ENCODE measurements around the gene FBXO47. TPM values are rescaled to one million over a fixed set of nuclear protein-coding genes. Genes with fewer than 3 reads are reported as not detected.
A peak's percentile ranks its signal among the peaks of the same experiment; 100 is the strongest.

FBXO47 gene
- not detected for polyA plus RNA-seq
- long read RNA-seq, donor 1 = 0 reads
- long read RNA-seq, donor 2 = 0 reads
- long read RNA-seq, donor 3 = 0 reads
- long read RNA-seq, donor 4 = 0 reads
- long read RNA-seq, donor 5 = 0 reads
- long read RNA-seq, donor 6 = 0 reads
- long read RNA-seq, donor 7 = 0 reads
- long read RNA-seq, donor 8 = 0 reads
- long read RNA-seq, donor 9 = 0 reads
- long read RNA-seq, donor 10 = 0 reads
- long read RNA-seq, donor 11 = 0 reads

- no CpG with 5 or more reads among the region's 21 CpGs for whole genome bisulfite sequencing (ENCODE audit: insufficient coverage, low lambda C conversion rate)
- no peak within 1 kb of the TSS for H3K27ac ChIP-seq (ENCODE audit: low read length)
- H3K4me3 ChIP-seq (ENCODE audit: low read length) = peak within 1 kb of the TSS; percentile 26
- H3K4me1 ChIP-seq (ENCODE audit: control insufficient read depth, insufficient read depth, low read length) = no peaks in the 10 kb centered on the region
- H3K9me3 ChIP-seq (ENCODE audit: control insufficient read depth, low read depth, low read length) = no peaks in the 10 kb centered on the region
- H3K27me3 ChIP-seq (ENCODE audit: control insufficient read depth, insufficient read depth, low read length) = peaks cover 3% of the 10 kb centered on the region
- DNase-seq = peak; percentile 84 to 93
- H3K36me3 ChIP-seq (ENCODE audit: control insufficient read depth, insufficient read depth, low read length) = no peaks in the 10 kb centered on the region
Observed at GRCh38 chr17:38967290-38967738, at the start of gene FBXO47. FBXO47 (minus strand) TSS chr17:38967403; CDS start chr17:38963025, 4,378 bp downstream.

- no peaks in the 10 kb centered on the region for H3K4me1 ChIP-seq (ENCODE audit: control insufficient read depth, insufficient read depth, low read length)
- no peak overlapping the region for H3K4me3 ChIP-seq (ENCODE audit: low read length)
- H3K36me3 ChIP-seq (ENCODE audit: control insufficient read depth, insufficient read depth, low read length) = no peaks in the 10 kb centered on the region
- H3K27ac ChIP-seq (ENCODE audit: low read length) = no peak overlapping the region
- H3K9me3 ChIP-seq (ENCODE audit: control insufficient read depth, low read depth, low read length) = no peaks in the 10 kb centered on the region
- no peak for DNase-seq
- H3K27me3 ChIP-seq (ENCODE audit: control insufficient read depth, insufficient read depth, low read length) = no peaks in the 10 kb centered on the region
- 38% methylated on average over 1 of the region's 9 CpGs for WGBS (ENCODE audit: insufficient coverage, low lambda C conversion rate)
Observed at GRCh38 chr17:39016193-39017153, 49.3 kb upstream of the FBXO47 start.

- H3K27ac ChIP-seq (ENCODE audit: low read length) = no peak overlapping the region
- H3K9me3 ChIP-seq (ENCODE audit: control insufficient read depth, low read depth, low read length) = no peaks in the 10 kb centered on the region
- no peaks in the 10 kb centered on the region for H3K4me1 ChIP-seq (ENCODE audit: control insufficient read depth, insufficient read depth, low read length)
- no peak for DNase-seq
- H3K27me3 ChIP-seq (ENCODE audit: control insufficient read depth, insufficient read depth, low read length) = no peaks in the 10 kb centered on the region
- no peaks in the 10 kb centered on the region for H3K36me3 ChIP-seq (ENCODE audit: control insufficient read depth, insufficient read depth, low read length)
- no CpG with 5 or more reads among the region's 11 CpGs for WGBS (ENCODE audit: insufficient coverage, low lambda C conversion rate)
- H3K4me3 ChIP-seq (ENCODE audit: low read length) = no peak overlapping the region
Observed at GRCh38 chr17:39015546-39015935, 48.3 kb upstream of the FBXO47 start.

- WGBS (ENCODE audit: insufficient coverage, low lambda C conversion rate) = no CpG with 5 or more reads among the region's 13 CpGs
- Histone ChIP-seq H3K36me3 (ENCODE audit: control insufficient read depth, insufficient read depth, low read length) (no peaks in the 10 kb centered on the region), H3K9me3 (ENCODE audit: control insufficient read depth, low read depth, low read length) (no peaks in the 10 kb centered on the region), H3K27ac (ENCODE audit: low read length) (no peak overlapping the region), H3K4me3 (ENCODE audit: low read length) (no peak overlapping the region), H3K4me1 (ENCODE audit: control insufficient read depth, insufficient read depth, low read length) (no peaks in the 10 kb centered on the region), H3K27me3 (ENCODE audit: control insufficient read depth, insufficient read depth, low read length) (no peaks in the 10 kb centered on the region)
- DNase-seq = peak in 1 of 2 donors; percentile 17
Observed at GRCh38 chr17:39014795-39015545, 47.8 kb upstream of the FBXO47 start.

- peaks cover 3% of the 10 kb centered on the region for H3K27me3 ChIP-seq (ENCODE audit: control insufficient read depth, insufficient read depth, low read length)
- H3K9me3 ChIP-seq (ENCODE audit: control insufficient read depth, low read depth, low read length) = no peaks in the 10 kb centered on the region
- no peak overlapping the region for H3K27ac ChIP-seq (ENCODE audit: low read length)
- WGBS (ENCODE audit: insufficient coverage, low lambda C conversion rate) = no CpG with 5 or more reads among the region's 4 CpGs
- H3K36me3 ChIP-seq (ENCODE audit: control insufficient read depth, insufficient read depth, low read length) = no peaks in the 10 kb centered on the region
- peak in 1 of 2 donors; percentile 29 for DNase-seq
- H3K4me1 ChIP-seq (ENCODE audit: control insufficient read depth, insufficient read depth, low read length) = no peaks in the 10 kb centered on the region
- H3K4me3 ChIP-seq (ENCODE audit: low read length) = no peak overlapping the region
Observed at GRCh38 chr17:39014044-39014794, 47.0 kb upstream of the FBXO47 start.

- 100% methylated on average over 2 of the region's 7 CpGs for WGBS (ENCODE audit: insufficient coverage, low lambda C conversion rate)
- no peaks in the 10 kb centered on the region for H3K36me3 ChIP-seq (ENCODE audit: control insufficient read depth, insufficient read depth, low read length)
Observed at GRCh38 chr17:39012725-39013124, 45.5 kb upstream of the FBXO47 start.

GRCh38 chr17:39011907-39012468 lies 44.8 kb upstream of the FBXO47 start:
- H3K4me3 ChIP-seq (ENCODE audit: low read length) = no peak overlapping the region
- H3K36me3 ChIP-seq (ENCODE audit: control insufficient read depth, insufficient read depth, low read length) = no peaks in the 10 kb centered on the region
- no peaks in the 10 kb centered on the region for H3K4me1 ChIP-seq (ENCODE audit: control insufficient read depth, insufficient read depth, low read length)
- H3K27ac ChIP-seq (ENCODE audit: low read length) = no peak overlapping the region
- H3K27me3 ChIP-seq (ENCODE audit: control insufficient read depth, insufficient read depth, low read length) = peaks cover 4% of the 10 kb centered on the region
- no peaks in the 10 kb centered on the region for H3K9me3 ChIP-seq (ENCODE audit: control insufficient read depth, low read depth, low read length)
- no CpG with 5 or more reads among the region's 14 CpGs for WGBS (ENCODE audit: insufficient coverage, low lambda C conversion rate)
- DNase-seq = no peak

More at GRCh38 chr17:39012725-39013124, 45.5 kb upstream of the FBXO47 start:
- Histone ChIP-seq H3K27me3 (ENCODE audit: control insufficient read depth, insufficient read depth, low read length) (peaks cover 4% of the 10 kb centered on the region), H3K4me3 (ENCODE audit: low read length) (no peak overlapping the region), H3K4me1 (ENCODE audit: control insufficient read depth, insufficient read depth, low read length) (no peaks in the 10 kb centered on the region), H3K9me3 (ENCODE audit: control insufficient read depth, low read depth, low read length) (no peaks in the 10 kb centered on the region), H3K27ac (ENCODE audit: low read length) (no peak overlapping the region)
- no peak for DNase-seq

GRCh38 chr17:39009581-39010001 lies 42.4 kb upstream of the FBXO47 start:
- H3K27ac ChIP-seq (ENCODE audit: low read length) = no peak overlapping the region
- no peaks in the 10 kb centered on the region for H3K4me1 ChIP-seq (ENCODE audit: control insufficient read depth, insufficient read depth, low read length)
- no peaks in the 10 kb centered on the region for H3K36me3 ChIP-seq (ENCODE audit: control insufficient read depth, insufficient read depth, low read length)
- H3K27me3 ChIP-seq (ENCODE audit: control insufficient read depth, insufficient read depth, low read length) = peaks cover 4% of the 10 kb centered on the region
- H3K4me3 ChIP-seq (ENCODE audit: low read length) = no peak overlapping the region
- H3K9me3 ChIP-seq (ENCODE audit: control insufficient read depth, low read depth, low read length) = no peaks in the 10 kb centered on the region
- 100% methylated on average over 1 of the region's 3 CpGs for WGBS (ENCODE audit: insufficient coverage, low lambda C conversion rate)
- DNase-seq = no peak

- no peak overlapping the region for H3K4me3 ChIP-seq (ENCODE audit: low read length)
- H3K9me3 ChIP-seq (ENCODE audit: control insufficient read depth, low read depth, low read length) = no peaks in the 10 kb centered on the region
- no peaks in the 10 kb centered on the region for H3K36me3 ChIP-seq (ENCODE audit: control insufficient read depth, insufficient read depth, low read length)
- no peaks in the 10 kb centered on the region for H3K4me1 ChIP-seq (ENCODE audit: control insufficient read depth, insufficient read depth, low read length)
- no peak for DNase-seq
- no peak overlapping the region for H3K27ac ChIP-seq (ENCODE audit: low read length)
- H3K27me3 ChIP-seq (ENCODE audit: control insufficient read depth, insufficient read depth, low read length) = peaks cover 4% of the 10 kb centered on the region
- WGBS (ENCODE audit: insufficient coverage, low lambda C conversion rate) = 100% methylated on average over 1 of the region's 2 CpGs
Observed at GRCh38 chr17:39008633-39009032, 41.4 kb upstream of the FBXO47 start.
